GM11168 (cell line): ENCODE results near the gene THTPA.

Experiments
- in situ Hi-C: fragments of 300-500 bp; cut with MboI; formaldehyde crosslinking; loops from one replicate; pipeline ENCODE4 v1.12.0; 2022; ENCODE audit warnings: low sequenced_read_pairs; ENCODE audit not compliant: unreplicated experiment

The THTPA gene

DNA sequence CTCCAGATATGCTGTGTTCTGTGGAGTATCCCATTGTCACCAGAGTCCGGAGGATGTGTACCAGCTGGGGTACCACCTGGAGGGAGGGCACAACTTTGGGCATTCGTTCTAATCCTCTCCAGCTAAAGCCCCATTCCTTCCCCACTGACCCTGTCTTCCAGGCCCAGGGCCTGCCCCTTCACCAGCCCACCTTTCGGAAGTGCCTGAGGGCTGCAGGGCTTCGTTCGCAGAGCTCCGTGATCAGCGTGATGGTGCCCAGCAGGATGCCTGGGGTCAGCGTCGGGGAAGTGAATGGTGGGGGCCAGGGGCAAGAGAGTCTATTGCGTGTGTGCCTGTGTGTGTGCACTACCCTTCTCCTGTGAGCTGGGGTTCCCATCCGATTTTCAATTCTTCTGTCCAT lies 9.6 kb downstream of the THTPA start:
- in situ Hi-C loops, result no loop called here

GRCh38 chr14:23566112-23566777 lies 10.2 kb downstream of the THTPA start:
- in situ Hi-C loops, result no loop called here

DNA sequence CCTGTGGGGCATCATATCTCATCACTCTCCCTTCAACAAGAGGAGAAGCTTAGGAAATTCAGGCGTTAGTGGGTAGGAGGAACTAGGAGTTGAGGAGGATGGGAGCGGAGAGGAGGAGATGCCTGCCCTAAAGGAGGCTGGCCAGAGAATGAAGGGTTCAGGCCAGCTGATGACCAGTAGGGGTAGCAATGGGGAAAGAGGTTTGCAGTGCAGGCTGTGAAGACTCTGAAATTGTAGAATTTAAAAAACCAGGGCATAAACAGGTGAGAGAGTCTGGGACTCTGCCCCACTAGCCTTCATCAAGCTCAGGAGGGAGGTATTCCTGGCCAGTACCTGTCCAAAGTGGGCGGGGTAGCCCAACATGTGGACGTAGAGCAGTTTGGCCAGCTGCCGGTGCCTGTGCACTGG lies 10.7 kb downstream of the THTPA start:
- in situ Hi-C loops, result no loop called here

- in situ Hi-C loops, result no loop called here
Observed at GRCh38 chr14:23567186-23568020, 11.3 kb downstream of the THTPA start, which contains the start of gene AP1G2. Gene AP1G2 (minus strand): TSS chr14:23567791. CDS start chr14:23567314, 477 bp downstream.

DNA sequence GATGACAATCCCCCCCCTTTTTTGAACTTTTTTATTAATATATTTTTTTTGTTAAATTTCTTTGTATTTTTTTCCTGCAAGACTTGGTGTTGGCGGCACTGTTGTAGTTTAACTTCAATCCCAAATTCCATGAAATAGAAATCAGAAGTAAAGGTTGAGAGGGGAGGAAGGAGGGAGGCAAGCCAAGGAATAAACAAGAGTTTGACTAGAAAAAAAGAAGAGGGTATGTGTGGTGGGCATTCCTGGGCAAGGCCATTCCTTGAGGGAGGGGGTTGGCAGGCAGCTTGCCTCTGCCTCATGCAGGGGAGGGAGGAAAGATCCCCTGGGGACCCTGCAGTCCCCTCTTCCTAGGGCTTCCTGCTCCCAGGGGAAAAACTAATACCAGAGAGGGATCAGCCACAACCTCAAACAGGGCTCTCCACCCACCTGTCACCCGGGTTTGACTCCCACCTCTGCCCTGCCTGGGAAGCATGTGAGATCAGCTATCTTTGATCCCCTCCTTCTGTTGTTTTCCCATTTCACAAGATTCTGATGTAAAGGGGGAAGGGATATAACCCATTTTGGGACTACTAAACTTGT lies 12.0 kb downstream of the THTPA start:
- in situ Hi-C loops, result no loop called here

- in situ Hi-C loops, result no loop called here
Observed at GRCh38 chr14:23568600-23569331, 12.7 kb downstream of the THTPA start.

GRCh38 chr14:23569443-23570151 lies 13.5 kb downstream of the THTPA start:
- in situ Hi-C loops, result no loop called here

DNA sequence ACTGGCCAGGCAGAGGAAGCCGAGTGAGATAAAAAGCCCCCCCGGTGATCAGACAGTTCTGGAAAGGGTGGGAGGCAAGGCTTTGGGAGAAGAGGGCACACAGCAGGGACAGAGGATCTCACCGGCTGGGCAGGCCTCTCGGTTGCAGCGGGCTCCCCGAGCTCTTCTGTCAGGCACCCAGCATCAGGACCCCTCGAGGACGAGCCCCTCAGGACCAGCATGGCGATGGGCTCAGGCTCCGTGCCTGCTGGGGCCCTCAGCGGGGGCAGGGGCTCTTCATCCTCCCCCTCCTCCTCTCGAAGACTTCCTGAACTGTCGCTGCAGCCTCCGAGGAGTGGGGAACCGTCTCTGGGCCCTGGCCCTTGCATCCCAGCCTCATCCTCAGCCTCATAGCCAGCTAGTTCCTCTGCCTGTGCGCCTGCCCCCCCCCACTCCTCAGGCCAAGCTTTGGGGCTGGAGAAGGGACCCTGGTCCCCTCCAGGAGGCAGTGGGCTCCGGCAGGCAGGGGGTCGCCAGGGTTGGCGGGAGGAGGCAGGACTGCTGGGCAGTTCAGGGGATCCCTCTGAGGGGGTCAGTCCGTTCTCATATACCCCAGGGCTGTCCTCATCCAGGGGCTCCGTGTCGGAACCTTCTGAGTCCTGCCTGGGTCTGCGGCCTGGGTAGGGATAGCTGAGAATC lies 14.9 kb downstream of the THTPA start:
- in situ Hi-C loops, result no loop called here

DNA sequence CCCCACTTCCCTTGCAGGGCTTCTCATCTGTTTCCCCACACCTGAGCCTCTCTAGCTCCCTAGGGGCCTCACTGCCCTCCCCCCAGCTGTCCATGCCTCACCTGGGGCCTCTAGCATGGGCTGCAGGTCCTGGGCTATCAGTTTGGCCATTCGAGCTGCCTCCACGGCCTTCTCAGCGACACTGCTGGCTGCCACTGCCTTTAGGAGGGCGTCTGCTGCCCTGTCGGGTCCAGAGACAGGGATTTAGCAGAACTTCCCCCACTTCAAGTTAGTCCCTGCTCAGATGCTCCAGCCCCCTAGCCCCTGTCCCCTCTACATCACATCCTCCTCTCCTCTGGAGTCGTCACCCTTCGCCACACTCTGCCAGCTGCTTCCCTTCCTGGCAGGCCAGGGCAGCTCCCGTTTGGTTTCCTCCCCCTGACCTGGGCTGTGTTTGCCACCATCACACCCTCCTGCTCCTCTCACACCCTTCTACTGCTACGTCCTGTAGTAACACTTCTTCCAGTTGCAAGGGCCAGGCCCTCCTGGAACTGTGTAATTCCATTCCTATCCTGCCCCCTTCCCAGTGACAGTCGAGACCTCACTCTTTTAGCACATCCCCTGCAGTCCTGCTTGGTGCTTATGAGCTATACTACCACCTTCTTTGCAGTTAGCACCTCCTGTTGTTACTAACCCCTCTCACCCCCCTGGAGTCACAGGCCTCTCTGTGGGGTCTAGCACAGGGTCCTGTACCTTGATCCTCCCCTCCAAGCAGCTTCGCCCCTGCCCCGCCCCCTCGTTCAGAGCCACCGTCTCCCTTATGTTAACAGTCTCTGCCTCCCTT lies 15.8 kb downstream of the THTPA start:
- in situ Hi-C loops, result no loop called here

- in situ Hi-C loops, result no loop called here
Observed at GRCh38 chr14:23572524-23572828, 16.4 kb downstream of the THTPA start.

- in situ Hi-C loops, result no loop called here
Observed at GRCh38 chr14:23572836-23573235, 16.8 kb downstream of the THTPA start.

GRCh38 chr14:23573384-23574015 lies 17.4 kb downstream of the THTPA start:
- in situ Hi-C loops, result no loop called here

DNA sequence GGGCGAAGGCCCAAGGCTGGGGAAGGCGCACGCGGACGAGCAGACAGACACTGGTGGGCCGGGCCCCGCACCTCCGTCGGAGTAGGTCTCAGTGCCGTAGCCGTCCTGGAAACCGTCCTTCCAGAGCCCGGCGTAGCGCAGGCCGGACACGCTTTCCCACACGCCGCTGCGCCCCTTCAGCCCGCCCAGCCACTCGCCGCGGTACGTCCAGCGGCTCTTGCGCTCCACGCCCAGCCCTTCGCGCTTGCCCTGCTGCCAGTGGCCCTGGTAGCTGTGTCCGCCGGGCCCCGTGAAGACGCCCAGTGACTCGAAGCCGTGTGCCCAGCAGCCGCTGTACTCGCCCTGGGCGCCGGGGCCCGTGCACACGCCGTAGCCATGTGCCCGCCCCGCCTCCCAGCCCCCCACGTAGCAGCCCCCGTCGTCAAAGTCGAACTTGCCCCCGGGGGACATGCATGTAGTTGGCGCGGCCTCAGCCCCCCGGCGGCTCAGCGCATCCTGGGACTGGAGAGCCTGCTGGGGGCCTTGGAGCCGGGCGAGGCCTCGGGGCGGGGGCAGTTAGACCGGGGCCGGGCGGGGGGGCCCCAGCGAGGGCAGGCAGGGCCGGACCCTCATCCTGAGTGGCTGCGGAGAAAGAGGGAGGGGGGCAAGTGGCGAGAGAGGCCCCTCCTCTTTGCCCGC lies 21.1 kb downstream of the THTPA start:
- in situ Hi-C loops, result no loop called here

- in situ Hi-C loops, result no loop called here
Observed at GRCh38 chr14:23577710-23578392, 21.8 kb downstream of the THTPA start.

GRCh38 chr14:23578560-23579310 lies 22.7 kb downstream of the THTPA start, which contains the start of gene JPH4:
Gene JPH4 (minus strand): TSS chr14:23578790. CDS start chr14:23577453, 1,337 bp downstream.
- in situ Hi-C loops, result no loop called here

GRCh38 chr14:23579311-23579630 lies 23.2 kb downstream of the THTPA start:
- in situ Hi-C loops, result no loop called here

DNA sequence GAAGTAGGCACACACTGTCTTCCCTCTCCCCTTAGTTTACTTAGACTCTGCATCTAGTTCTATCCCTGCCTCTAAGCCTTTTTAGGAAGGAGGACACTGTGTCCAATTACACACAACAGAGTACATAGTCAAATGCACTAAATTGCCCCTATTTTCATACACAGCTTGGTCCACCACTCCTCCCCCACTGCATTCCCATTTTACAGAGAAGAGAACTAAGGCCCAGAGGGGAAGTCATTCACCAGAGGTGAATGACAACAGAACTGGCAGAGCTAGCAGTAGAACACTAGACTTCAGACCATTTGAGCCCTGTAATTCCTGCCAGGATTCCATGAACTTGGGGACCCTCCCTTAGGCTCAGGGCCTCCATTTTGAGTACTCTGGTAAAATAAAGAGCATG lies 23.7 kb downstream of the THTPA start:
- in situ Hi-C loops, result no loop called here
